GM18951 (cell line): Measurements from ENCODE around the gene ELL2.

Experiments used
- POLR2A ChIP-seq: IDR thresholded peaks from 4 replicates; pipeline ENCODE4 v1.6.1; 2011; ENCODE audit warnings: mild to moderate bottlenecking; ENCODE audit not compliant: insufficient read length, insufficient read depth; ENCODE audit errors: extremely low read depth
- in situ Hi-C: fragments of 300-500 bp; cut with MboI; formaldehyde crosslinking; loops from one replicate; pipeline ENCODE4 v1.12.0; 2022; ENCODE audit warnings: low sequenced_read_pairs, mixed read lengths, inconsistent platforms; ENCODE audit not compliant: unreplicated experiment

ELL2 gene

GRCh38 chr5:95878417-95879323 lies 83.0 kb downstream of the ELL2 start:
- TF ChIP-seq POLR2A, result no peak
- in situ Hi-C loops, result no loop called here

DNA sequence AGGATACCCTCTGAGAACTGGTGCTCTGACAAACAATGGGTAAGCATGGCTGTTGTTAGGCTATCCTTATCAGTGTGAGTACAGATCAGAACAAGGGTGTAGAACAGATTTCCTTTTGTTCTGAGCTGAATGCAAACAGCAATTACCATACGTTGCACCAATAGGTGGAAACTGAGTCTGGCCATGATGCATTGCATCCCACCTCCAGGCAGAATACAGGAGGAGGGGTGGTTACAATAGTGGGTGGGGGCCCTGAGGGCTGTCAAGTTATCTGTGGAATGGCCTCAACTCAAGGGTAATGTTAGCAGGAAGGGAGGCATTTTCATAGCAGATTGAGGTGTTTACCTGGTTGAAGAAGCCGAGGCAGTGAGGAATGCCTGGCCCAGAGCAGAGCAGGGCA lies 84.9 kb downstream of the ELL2 start:
- no peak for TF ChIP-seq POLR2A
- in situ Hi-C loops, result no loop called here

DNA sequence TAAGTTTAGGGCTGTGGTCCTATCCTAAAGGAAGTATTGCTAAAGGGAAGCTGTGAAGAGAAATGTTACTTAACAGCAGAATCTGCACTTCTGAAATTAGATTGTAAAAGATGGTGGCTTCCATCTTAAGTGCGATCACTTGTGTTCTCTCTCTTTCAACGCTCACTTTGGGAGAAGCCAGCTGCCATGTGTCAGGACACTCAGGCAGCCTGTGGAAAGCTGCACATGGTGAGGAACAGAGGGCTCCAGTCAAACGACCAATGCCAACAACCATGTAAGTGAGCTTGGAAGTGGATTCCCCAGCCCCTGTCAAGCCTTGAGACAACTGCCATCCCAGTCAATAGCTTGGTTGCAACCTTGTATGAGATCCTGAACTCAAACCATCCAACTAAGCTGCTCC lies 87.4 kb downstream of the ELL2 start:
- in situ Hi-C loops, result loop anchor here (25.0 kb wide), 1 partner anchor 563 kb away; the partner anchor contains the start of gene PCSK1
- TF ChIP-seq POLR2A, result no peak

- no peak for TF ChIP-seq POLR2A
- in situ Hi-C loops, result loop anchor here (25.0 kb wide), 1 partner anchor 564 kb away; the partner anchor contains the start of gene PCSK1
Observed at GRCh38 chr5:95873351-95873750, 88.3 kb downstream of the ELL2 start.

DNA sequence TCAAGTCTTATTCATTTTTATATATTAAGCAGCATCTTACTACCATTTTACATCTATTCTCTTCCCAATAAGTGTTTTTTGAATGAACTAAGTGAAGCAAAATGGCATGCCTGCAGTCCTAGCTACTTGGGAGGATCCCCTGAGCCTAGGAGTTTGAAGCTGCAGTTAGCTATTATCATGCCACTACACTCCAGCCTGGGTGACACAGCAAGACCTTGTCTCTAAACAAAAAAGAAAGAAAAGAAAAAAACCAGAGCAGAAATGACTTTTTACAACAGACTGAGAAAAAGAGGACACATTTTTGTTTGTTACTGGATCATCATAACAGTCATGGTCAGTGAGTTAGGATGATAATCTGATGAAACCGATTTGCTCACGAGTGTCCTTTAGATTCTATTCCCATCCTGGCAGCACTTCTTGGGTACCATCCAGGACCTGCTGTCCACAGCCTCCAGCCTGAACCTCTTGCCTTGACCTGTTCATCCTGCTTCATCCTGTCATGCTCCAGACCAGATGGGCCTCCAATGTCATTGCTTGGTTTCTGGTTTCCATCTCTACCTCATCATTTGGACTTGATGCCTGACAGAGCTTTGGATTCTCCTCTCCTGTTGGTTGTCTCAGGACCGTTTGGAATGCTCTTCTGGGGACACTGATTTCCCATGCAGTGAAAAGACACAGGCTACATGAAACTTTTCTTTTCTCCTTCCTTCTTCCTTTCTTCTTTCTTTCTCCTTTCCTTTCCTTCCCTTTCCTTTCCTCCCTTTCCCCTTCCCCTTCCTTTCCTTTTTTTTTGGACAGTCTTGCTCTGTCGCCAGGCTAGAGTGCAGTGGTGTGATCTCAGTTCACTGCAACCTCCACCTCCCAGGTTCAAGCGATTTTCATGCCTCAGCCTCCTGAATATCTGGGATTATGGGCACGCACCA lies 89.0 kb downstream of the ELL2 start:
- in situ Hi-C loops, result loop anchor here (25.0 kb wide), 1 partner anchor 565 kb away; the partner anchor contains the start of gene PCSK1
- TF ChIP-seq POLR2A, result no peak

GRCh38 chr5:95871146-95871806 lies 90.4 kb downstream of the ELL2 start:
- no peak for TF ChIP-seq POLR2A
- in situ Hi-C loops, result loop anchor here (25.0 kb wide), 1 partner anchor 566 kb away; the partner anchor contains the start of gene PCSK1

DNA sequence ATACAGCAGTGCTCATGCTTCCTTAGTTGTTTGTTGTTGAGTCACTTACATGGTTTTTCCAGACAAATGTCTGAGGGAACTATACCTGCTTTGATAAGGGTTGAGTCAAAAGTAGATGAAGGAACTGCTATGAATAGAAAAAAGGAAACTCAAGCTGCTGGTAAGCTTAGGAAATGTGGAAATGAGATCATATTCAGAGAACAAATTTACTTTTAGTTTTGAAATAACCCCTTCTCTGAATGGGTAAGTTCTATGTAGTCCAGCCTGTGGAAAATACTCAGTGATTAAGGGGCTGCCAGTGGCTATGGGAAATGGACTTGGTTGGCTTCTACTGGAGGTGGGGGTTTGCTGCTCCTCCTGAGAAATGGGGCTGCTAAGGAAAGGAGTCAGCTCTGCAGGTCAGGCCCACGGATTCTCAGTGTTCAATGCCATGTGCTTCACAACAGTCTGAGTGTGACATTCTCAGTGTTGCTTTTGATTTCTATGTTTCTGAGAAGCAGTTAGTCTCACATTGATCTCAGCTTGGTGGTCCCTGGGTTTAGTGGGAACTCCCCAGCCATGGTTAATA lies 91.5 kb downstream of the ELL2 start:
- in situ Hi-C loops, result loop anchor here (25.0 kb wide), 1 partner anchor 567 kb away; the partner anchor contains the start of gene PCSK1
- no peak for TF ChIP-seq POLR2A

DNA sequence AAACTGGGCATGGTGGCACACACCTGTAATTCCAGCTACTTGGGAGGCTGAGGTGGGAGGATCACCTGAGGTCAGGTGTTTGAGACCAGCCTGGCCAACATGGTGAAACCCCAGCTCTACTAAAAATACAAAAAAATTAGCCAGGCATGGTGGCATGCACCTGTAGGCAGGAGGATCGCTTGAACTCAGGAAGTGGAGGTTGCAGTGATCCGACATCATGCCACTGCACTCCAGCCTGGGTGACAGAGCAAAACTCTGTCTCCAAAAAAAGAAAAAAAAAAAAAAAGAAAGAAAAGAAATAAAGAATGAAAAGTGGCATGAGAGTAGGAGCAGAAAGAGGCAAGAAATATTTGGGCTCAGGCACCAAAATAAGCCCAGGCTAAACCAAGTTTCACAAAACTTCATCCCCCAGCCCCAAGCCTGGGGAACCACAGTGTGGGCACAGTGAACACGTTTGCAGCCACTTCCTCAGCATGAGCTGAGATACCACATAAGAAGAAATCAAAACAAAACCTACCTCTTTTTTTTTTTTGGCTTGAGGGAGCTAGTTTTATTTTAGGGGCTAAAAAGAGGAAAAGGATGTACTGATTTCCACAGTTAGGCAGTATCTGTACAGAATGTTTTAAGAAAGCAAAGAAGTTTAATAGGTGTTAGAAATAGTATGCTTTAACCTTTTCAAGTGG lies 92.3 kb downstream of the ELL2 start:
- in situ Hi-C loops, result loop anchor here (25.0 kb wide), 1 partner anchor 568 kb away; the partner anchor contains the start of gene PCSK1

DNA sequence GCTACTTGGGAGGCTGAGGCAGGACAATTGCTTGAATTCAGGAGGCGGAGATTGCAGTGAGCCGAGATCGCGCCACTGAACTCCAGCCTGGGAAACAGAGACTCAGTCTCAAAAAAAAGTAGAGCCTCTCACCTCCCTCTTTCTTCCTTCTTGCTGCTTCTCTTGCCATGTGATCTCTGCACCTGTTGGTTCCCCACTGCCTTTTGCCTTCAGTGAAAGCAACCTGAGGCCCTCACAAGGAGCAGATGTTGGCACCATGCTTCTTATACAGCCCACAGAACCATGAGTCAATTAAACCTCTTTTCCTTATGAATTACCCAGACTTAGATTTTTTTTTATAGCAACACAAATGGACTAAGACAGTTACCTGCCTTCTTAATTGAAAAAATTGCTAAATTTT lies 93.5 kb downstream of the ELL2 start:
- no peak for TF ChIP-seq POLR2A
- in situ Hi-C loops, result loop anchor here (25.0 kb wide), 1 partner anchor 569 kb away; the partner anchor contains the start of gene PCSK1

DNA sequence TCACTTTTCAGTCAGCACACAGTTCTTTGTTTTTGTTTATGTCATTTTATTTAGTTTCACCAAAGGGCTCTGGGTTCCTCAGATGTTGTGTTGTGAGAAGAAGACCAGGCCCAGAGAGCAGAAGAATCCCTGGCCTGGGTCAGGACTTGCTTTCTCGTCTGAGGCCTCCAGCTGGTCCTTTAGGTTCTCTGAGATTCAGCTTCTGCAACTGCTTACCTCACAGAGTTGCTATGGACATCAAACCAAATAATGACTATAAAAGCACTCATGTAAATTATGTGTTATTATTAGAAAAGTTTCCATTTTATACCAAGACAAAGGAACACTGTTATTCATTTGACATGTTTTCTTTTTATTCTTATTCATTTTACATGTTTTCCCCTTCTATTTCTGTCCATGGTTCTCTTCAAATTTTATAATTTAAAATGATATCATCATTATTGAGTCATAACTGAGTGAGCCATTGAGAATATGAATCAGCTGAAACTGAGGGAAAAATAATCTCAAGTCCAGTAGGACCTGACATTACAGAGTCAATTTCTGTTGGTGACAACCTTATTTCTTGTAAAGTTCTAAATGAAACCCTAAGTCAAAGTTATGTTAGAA lies 95.1 kb downstream of the ELL2 start:
- no peak for TF ChIP-seq POLR2A
- in situ Hi-C loops, result loop anchor here (25.0 kb wide), 1 partner anchor 571 kb away; the partner anchor contains the start of gene PCSK1

DNA sequence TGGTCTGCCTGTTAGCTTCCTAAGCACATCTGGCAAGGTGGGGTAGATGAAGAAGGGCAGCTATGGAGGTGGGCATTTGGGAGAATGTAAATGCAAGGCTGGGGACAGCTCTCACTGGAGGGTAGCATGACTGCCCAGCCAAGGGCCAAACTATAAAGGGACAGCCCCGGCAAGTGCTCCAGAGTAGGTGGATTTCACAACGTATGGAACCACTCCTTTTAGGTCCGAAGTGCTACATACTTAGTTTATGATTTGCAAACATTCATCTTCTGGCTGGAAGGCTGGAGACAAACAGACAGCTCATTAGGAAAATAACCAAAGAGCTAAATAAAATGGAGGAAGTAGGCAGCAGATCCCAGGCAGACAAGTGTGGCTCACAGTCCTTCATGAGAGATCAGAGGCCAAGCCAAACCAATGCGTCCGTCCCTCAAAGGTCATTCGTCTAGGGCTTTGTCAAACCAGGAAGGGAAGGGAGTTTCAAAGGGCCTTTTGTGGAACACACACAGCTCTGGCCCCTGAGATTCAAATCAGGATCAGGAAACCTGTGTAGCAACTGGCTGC lies 96.6 kb downstream of the ELL2 start:
- no peak for TF ChIP-seq POLR2A
- in situ Hi-C loops, result loop anchor here (5.0 to 25.0 kb wide), 2 partner anchors 462 to 572 kb away; partner anchors contain the start of gene PCSK1

GRCh38 chr5:95864456-95864855 lies 97.2 kb downstream of the ELL2 start:
- in situ Hi-C loops, result loop anchor here (5.0 to 25.0 kb wide), 2 partner anchors 463 to 573 kb away; partner anchors contain the start of gene PCSK1
- no peak for TF ChIP-seq POLR2A
